Kidney epithelial cell (primary cell): ENCODE data around the gene UTP25. TPM values are rescaled to one million over a fixed set of nuclear protein-coding genes. Genes with fewer than 3 reads are reported as not detected.

Experiments used
- DNase-seq: peaks from one replicate; pipeline ENCODE4 v3.0.0-alpha.2; 2010; ENCODE audit warnings: low read depth
- H3K27me3 ChIP-seq: 2 replicates; pipeline ENCODE4 v1.6.0; 2011; ENCODE audit warnings: low read length; ENCODE audit not compliant: control insufficient read depth, insufficient read depth
- H3K36me3 ChIP-seq: 2 replicates; pipeline ENCODE4 v1.5.1; 2011; ENCODE audit warnings: low read length; ENCODE audit not compliant: control insufficient read depth, insufficient read depth
- H3K4me3 ChIP-seq: 2 replicates; pipeline ENCODE4 v1.5.1; 2011; ENCODE audit warnings: low read depth, mild to moderate bottlenecking, control low read depth, low read length
- CTCF ChIP-seq: IDR thresholded peaks from 2 replicates; pipeline ENCODE4 v1.5.1; 2011; ENCODE audit warnings: mild to moderate bottlenecking, moderate library complexity, low read length, control low read depth, inconsistent platforms; ENCODE audit not compliant: insufficient read depth, poor library complexity, severe bottlenecking
- total RNA-seq: library from RNA; depleted of rRNA; stranded (reverse); fragments of >200 nt; gene quantifications from 2 replicates; pipeline ENCODE4 v1.2.3, GENCODE V29; 2015

Gene UTP25
- total RNA-seq, 1 donor from 2014 or later, result 14.6 TPM

GRCh38 chr1:209803568-209803967, 24.2 kb upstream of the UTP25 start:
- TF ChIP-seq CTCF, result no peak
- H3K36me3 ChIP-seq, result no peaks in the 10 kb centered on the region
- DNase-seq, result no peak

GRCh38 chr1:209805341-209805781, 22.4 kb upstream of the UTP25 start:
- peak overlapping the region; percentile 56 for H3K4me3 ChIP-seq
- no peak for DNase-seq
- no peaks in the 10 kb centered on the region for H3K36me3 ChIP-seq
- no peaks in the 10 kb centered on the region for H3K27me3 ChIP-seq
- TF ChIP-seq CTCF, result peak; percentile 12

More at GRCh38 chr1:209803568-209803967, 24.2 kb upstream of the UTP25 start:
- no peaks in the 10 kb centered on the region for H3K27me3 ChIP-seq
- no peak overlapping the region for H3K4me3 ChIP-seq

DNA sequence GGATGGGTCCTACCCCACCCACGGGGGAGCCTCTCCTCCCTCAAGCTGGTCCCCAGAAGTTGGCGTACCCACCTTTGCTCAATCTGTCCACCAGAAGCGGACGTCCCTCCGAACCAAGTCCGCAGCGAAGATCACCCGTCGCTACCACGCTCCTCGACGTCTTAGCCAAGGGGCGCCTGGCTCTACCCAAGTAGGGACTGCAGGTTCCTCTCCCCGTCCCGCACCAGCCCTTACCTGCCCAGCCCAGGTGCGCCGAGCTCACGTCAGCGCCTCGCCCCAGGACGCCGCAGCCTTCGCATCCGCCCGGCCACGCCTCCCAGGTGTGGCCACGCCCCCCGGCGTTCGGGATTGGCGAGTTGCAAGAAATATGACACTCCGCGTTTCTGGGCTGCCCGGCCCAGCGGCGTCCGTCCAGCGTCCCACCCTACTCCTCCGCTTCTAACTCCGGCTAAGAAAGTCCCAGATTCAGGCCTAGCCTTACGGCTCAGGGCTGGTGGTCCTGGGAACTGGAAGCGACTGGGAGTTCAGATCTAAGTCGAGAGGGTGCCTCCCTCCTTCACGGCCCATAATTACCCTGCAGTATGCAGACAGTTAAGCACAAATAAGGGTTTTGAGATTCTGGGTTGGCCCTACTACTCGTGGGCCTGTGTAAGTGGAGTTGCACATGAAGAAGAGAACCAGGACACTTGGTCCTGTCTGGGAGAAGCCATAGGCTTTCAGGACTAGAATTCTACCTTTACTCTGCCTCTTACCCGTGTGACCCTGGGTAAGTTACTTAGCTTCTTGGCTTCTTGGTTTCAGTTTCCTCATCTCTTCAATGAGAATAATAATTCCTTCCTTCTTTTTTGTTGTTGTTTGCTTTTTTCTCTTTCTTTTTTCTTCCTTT, 21.7 kb upstream of the UTP25 start, which contains the start of gene IRF6:
IRF6 (minus strand) TSS at position 268 of the 886 bp plus-strand sequence. CDS start 4,729 bp downstream, outside the sequence.
- TF ChIP-seq CTCF, result no peak
- H3K36me3 ChIP-seq, result no peaks in the 10 kb centered on the region
- DNase-seq, result peak; percentile 63

DNA sequence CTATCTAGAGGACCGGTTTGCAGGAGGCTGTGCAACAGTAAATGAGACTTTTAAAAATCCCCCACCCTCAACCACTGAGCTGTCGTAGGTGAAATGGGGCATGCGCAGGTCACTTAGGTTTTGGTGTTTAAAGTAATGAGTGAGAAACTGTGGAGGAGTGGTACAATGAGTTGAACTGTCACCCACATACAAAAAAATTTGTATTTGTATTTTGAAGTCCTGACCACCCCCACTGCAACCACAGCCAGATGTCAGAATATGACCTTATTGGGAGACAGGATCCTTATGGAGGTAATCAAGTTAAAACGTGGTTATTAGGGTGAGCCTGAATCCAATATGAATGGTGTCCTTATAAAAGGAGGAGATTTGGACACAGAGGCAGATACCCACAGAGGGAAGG, 20.3 kb upstream of the UTP25 start:
- H3K27me3 ChIP-seq, result no peaks in the 10 kb centered on the region
- TF ChIP-seq CTCF, result no peak
- no peak for DNase-seq
- no peaks in the 10 kb centered on the region for H3K36me3 ChIP-seq
- no peak overlapping the region for H3K4me3 ChIP-seq

More for the DNA sequence above, 21.7 kb upstream of the UTP25 start, which contains the start of gene IRF6:
- H3K27me3 ChIP-seq, result no peaks in the 10 kb centered on the region
- peak within 1 kb of the TSS; percentile 56 for H3K4me3 ChIP-seq

- no peak for TF ChIP-seq CTCF
- Histone ChIP-seq H3K4me3 (no peak overlapping the region), H3K27me3 (no peaks in the 10 kb centered on the region), H3K36me3 (no peaks in the 10 kb centered on the region)
- peak; percentile 90 for DNase-seq
These were observed 19.7 kb upstream of the UTP25 start for GRCh38 chr1:209808059-209808581.

GRCh38 chr1:209809611-209810010, 18.2 kb upstream of the UTP25 start:
- no peaks in the 10 kb centered on the region for H3K36me3 ChIP-seq
- no peak for DNase-seq
- H3K4me3 ChIP-seq, result no peak overlapping the region
- TF ChIP-seq CTCF, result no peak
- no peaks in the 10 kb centered on the region for H3K27me3 ChIP-seq
